Measurements from ENCODE around the gene CCM2.

DNA sequence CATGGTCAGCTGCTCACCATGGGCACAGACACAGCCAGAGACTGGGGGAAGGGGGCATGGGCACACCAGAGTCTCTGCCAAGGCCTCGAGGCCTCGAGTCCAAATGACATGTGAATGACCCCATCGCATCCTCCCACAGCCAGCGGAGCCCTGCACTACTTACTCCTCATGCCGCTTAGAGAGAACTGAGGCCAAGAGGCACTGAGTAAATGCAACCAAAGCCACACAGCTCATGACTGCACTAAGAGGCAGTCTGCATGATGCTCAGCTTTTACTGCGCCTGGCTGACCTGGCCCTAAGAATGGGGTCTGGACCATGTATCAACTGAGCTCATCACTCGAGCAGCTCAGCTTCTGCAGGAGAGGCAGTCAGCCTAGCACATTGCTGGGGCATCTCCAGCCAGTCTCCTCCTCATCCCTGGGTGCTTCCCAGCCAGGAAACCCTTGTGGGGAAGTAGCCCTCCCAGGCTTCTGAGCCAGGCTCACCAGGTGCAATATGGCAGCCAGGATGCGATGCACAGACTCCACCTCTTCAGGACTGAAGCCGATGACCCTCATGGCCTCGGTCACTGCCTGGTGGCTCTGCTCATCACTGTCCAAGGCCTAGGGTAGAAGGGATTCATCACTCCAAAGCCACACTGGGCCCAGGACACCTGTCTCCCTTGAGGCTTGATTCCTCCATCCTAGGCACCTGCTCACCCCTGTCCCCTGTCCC is 28.7 kb upstream of the CCM2 start:
- TF ChIP-seq POLR2A (IDR thresholded peaks at IDR 0.05) (no peak), EP300 (IDR thresholded peaks at IDR 0.05) (no peak)
- TF ChIP-seq, protein P1, sequence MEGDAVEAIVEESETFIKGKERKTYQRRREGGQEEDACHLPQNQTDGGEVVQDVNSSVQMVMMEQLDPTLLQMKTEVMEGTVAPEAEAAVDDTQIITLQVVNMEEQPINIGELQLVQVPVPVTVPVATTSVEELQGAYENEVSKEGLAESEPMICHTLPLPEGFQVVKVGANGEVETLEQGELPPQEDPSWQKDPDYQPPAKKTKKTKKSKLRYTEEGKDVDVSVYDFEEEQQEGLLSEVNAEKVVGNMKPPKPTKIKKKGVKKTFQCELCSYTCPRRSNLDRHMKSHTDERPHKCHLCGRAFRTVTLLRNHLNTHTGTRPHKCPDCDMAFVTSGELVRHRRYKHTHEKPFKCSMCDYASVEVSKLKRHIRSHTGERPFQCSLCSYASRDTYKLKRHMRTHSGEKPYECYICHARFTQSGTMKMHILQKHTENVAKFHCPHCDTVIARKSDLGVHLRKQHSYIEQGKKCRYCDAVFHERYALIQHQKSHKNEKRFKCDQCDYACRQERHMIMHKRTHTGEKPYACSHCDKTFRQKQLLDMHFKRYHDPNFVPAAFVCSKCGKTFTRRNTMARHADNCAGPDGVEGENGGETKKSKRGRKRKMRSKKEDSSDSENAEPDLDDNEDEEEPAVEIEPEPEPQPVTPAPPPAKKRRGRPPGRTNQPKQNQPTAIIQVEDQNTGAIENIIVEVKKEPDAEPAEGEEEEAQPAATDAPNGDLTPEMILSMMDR (IDR thresholded peaks at IDR 0.05): no peak
